ENCODE measurements around the gene USH2A. TPM values are rescaled to one million over a fixed set of nuclear protein-coding genes. Genes with fewer than 3 reads are reported as not detected.

Gene USH2A
- total RNA-seq, 4 donors from 2014 or later: not detected

DNA sequence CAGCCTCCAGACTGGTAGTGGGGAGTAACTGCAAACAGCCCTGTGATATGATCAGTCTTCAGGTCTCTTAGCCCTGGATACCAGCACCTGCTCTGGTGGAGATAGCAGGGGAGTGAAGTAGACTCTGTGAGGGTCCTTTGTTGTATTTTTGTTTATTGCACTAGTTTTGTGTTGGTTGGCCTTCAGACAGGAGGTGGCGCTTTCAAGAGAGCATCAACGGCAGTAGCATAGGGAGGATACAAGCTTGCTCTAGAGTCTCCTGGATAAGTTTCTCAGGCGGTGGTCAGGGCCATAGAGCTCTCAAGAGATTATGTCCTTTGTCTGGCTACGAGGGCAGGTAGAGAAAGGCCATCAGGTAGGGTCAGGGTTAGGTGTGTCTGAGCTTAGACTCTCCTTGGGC lies 116.4 kb downstream of the USH2A start:
- TF ChIP-seq, protein P1, sequence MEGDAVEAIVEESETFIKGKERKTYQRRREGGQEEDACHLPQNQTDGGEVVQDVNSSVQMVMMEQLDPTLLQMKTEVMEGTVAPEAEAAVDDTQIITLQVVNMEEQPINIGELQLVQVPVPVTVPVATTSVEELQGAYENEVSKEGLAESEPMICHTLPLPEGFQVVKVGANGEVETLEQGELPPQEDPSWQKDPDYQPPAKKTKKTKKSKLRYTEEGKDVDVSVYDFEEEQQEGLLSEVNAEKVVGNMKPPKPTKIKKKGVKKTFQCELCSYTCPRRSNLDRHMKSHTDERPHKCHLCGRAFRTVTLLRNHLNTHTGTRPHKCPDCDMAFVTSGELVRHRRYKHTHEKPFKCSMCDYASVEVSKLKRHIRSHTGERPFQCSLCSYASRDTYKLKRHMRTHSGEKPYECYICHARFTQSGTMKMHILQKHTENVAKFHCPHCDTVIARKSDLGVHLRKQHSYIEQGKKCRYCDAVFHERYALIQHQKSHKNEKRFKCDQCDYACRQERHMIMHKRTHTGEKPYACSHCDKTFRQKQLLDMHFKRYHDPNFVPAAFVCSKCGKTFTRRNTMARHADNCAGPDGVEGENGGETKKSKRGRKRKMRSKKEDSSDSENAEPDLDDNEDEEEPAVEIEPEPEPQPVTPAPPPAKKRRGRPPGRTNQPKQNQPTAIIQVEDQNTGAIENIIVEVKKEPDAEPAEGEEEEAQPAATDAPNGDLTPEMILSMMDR (IDR thresholded peaks at IDR 0.05): no peak
- DNase-seq (ENCODE audit: low spot score): no peak
- no peak for ATAC-seq (ENCODE audit: low FRiP score)

DNA sequence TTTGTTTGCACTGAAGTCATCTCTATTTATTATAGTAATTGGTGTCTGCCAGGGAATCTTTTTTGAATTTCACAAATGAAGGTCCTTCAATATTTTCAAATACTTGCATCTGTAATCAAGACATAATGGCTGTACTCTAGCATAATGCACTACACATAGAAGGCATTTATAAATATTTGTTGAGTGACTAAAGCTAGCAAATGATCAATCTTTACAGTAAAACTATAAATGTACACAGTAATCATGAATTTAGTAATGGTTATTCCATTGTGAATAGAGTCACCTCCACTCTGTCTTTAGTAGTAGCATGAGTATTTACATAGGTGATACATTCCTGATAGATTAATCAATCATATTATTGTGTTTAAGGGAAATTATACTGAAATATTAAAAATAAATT lies 119.6 kb downstream of the USH2A start:
- ATAC-seq (ENCODE audit: low FRiP score): no peak
- DNase-seq (ENCODE audit: low spot score): no peak
- TF ChIP-seq, protein P1 (IDR thresholded peaks at IDR 0.05): no peak

DNA sequence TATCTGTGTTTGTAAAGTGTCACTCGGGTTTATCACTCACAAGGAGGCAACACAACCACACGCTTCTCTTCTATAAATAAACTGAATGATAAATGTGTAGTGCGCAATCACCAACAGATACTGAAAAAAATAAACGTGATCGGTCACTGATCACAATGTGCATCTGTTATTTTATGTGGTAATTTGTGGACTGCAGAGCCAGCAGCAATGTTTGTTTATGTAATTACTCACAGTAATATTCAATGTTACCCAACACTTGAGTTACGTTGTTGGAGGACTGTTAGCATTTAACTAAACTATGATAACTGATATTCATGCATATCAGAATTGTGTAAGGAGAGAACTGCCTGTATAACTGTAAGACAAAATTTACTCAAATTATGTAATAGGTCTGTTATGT lies 129.6 kb downstream of the USH2A start:
- ATAC-seq (ENCODE audit: low FRiP score): no peak
- TF ChIP-seq, protein P1 (IDR thresholded peaks at IDR 0.05): no peak
- DNase-seq (ENCODE audit: low spot score): no peak

DNA sequence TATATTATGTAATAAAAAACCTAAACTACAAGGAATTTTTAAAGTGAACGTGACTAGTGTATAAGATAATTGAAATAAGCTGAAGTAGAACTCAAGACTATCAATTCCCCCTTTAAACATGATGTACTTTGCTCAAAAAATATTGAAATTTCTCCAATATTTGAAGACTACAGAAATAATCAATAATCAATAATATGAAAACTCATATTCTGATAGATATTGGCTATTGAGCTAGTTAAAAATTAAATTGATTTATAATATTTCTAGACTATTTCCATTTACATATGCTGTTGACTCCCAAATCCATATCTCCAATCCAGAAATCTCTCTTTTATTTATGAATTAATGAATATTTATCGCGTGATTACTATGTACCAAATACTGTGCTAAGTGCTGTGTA lies 133.2 kb downstream of the USH2A start:
- TF ChIP-seq, protein P1 (IDR thresholded peaks at IDR 0.05): no peak
- ATAC-seq (ENCODE audit: low FRiP score): no peak

DNA sequence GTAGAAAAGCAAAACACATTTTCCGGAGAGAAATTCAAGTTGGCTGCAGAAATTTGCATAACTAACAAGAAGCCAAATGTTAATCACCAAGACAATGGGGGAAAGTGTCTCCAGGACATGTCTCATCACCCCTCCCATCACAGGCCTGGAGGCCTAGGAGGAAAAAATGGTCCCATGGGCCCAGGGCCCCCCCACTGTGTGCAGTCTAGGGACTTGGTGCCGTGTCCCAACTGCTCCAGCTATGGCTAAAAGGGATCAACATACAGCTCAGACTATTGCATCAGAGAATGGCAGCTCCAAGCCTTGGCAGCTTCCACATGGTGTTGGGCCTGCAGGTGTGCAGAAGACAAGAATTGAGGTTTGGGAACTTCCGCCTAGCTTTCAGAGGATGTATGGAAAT lies 138.2 kb downstream of the USH2A start:
- DNase-seq (ENCODE audit: low spot score) (no peak), ATAC-seq (ENCODE audit: low FRiP score) (no peak)
- TF ChIP-seq, protein P1 (IDR thresholded peaks at IDR 0.05): no peak

More for the DNA sequence above, 133.2 kb downstream of the USH2A start:
- DNase-seq (ENCODE audit: low spot score): no peak

DNA sequence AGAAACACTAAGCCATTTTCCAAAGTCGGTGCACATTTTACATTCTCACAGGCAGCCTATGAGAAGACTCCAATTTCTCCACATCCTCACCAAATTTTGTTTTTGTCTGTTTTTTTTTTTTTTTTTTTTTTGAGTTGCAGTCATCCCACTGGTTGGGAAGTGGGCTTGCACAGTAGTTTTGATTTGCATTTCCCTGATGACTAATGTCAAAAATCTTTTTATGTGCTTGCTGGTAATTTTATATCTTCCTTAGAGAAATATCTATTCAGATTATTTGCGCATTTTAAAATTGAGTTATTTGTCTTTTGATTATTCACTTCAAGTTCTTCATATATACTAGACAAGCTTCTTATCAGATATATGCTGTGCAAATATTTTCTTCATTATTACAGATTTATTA lies 141.5 kb downstream of the USH2A start:
- TF ChIP-seq, protein P1 (IDR thresholded peaks at IDR 0.05): no peak
- no peak for DNase-seq (ENCODE audit: low spot score)

DNA sequence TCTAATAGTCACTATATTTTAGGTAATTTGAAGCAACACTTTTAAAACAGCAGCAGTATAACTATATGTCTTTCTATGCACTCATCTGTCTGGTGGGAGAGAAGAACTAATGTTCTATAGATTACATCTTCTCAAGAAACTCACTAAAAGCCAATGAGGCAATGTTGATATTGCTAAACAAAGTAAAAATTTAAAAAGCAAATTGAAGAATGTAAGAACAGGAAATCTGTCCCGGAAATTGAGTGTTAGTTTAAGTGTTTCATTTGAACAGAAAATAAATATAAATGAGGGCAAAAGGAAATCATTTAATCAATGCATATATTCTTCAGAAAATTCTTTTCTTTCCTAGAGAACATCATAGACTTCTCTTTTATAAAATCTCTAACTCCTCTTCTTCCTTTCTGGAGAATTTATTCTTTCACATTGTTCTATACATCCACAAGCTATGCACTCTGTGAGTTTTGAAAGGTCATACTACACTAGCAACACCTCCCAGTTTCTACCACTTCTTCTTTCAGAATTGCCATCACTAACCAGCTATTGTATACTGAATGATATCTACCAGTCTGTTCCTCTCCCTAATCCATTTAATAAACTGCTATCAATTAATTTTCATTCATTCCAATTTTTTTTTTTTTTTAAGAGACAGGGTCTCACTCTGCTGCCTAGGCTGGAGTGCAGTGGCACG lies 153.0 kb downstream of the USH2A start:
- TF ChIP-seq, protein P1 (IDR thresholded peaks at IDR 0.05): no peak
- DNase-seq (ENCODE audit: low spot score) (no peak), ATAC-seq (ENCODE audit: low FRiP score) (no peak)

More for the DNA sequence above, 141.5 kb downstream of the USH2A start:
- ATAC-seq (ENCODE audit: low FRiP score): no peak
